HL-60 (cell line): ENCODE results near the gene LRRC15.

Experiments
- CTCF ChIP-seq: IDR thresholded peaks from one replicate; pipeline ENCODE4 v1.5.1; 2011; ENCODE audit warnings: low read length, control low read depth, inconsistent platforms; ENCODE audit not compliant: insufficient read depth
- GABPA ChIP-seq: IDR thresholded peaks from 2 replicates; pipeline ENCODE4 v1.6.1; 2012; ENCODE audit warnings: low read depth
- POLR2AphosphoS5 ChIP-seq: IDR thresholded peaks from 2 replicates; pipeline ENCODE4 v1.6.1; 2012; ENCODE audit warnings: low read depth
- REST ChIP-seq: IDR thresholded peaks from 2 replicates; pipeline ENCODE4 v1.6.1; 2012; ENCODE audit warnings: low read depth; ENCODE audit not compliant: insufficient replicate concordance
- SPI1 ChIP-seq: IDR thresholded peaks from 2 replicates; pipeline ENCODE4 v1.6.1; 2012; ENCODE audit warnings: low read depth, mild to moderate bottlenecking, borderline replicate concordance

DNA sequence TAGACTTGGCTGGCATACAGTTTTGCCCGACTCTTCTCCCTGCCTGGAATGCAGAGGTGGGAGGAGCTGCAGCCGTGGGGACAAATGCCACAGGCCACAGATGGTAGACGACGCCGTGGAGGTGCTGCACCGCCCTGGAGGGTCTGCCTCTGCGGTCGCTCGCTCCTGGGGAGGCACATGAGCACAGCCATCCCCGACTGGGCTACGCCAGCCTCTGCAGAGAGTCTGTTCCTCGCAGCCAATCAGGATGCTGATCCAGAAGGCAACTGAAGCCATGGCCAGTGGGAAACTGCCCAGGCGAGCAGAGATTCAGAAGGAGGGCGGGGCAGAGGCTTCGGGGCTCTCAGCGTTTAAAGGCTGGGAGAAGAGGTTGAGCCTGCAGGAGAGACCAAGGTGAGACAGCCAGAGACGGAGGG lies 11.9 kb upstream of the LRRC15 start:
- TF ChIP-seq CTCF (no peak), POLR2AphosphoS5 (no peak), REST (no peak), SPI1 (no peak), GABPA (no peak)
